Endometrium (tissue), 2 donors: ENCODE results near the gene POTEG.
"Not testable (repeated sequence)": the region's sequence is repeated elsewhere in the genome, so short reads cannot be mapped to it uniquely, and the experiment has no call there.

Experiments
- FAIRE-seq: peaks from 2 replicates; lab custom pipeline; 2012; peaks lifted over from hg19 to GRCh38; lab: Jason Lieb, UNC
- donor health status: control.
- donor health status: control.

Gene POTEG

GRCh38 chr14:19434241-19434640 lies at the start of gene POTEG:
POTEG (minus strand) TSS chr14:19434341; CDS start chr14:19434289, 52 bp downstream.
- FAIRE-seq: not testable (repeated sequence)

- FAIRE-seq: not testable (repeated sequence)
Observed at GRCh38 chr14:19482093-19482492, 48.0 kb upstream of the POTEG start.

GRCh38 chr14:19481421-19481820 lies 47.3 kb upstream of the POTEG start:
- FAIRE-seq: not testable (repeated sequence)

GRCh38 chr14:19480491-19480890 lies 46.4 kb upstream of the POTEG start:
- not testable (repeated sequence) for FAIRE-seq

GRCh38 chr14:19445761-19446160 lies 11.6 kb upstream of the POTEG start:
- FAIRE-seq: not testable (repeated sequence)

GRCh38 chr14:19439826-19440225 lies 5.7 kb upstream of the POTEG start:
- FAIRE-seq: not testable (repeated sequence)

GRCh38 chr14:19439219-19439618 lies 5.1 kb upstream of the POTEG start:
- not testable (repeated sequence) for FAIRE-seq

GRCh38 chr14:19437126-19437443 lies 2.9 kb upstream of the POTEG start:
- not testable (repeated sequence) for FAIRE-seq

- not testable (repeated sequence) for FAIRE-seq
Observed at GRCh38 chr14:19436311-19437125, 2.4 kb upstream of the POTEG start.

GRCh38 chr14:19435852-19436251 lies 1.7 kb upstream of the POTEG start:
- FAIRE-seq: not testable (repeated sequence)

- not testable (repeated sequence) for FAIRE-seq
Observed at GRCh38 chr14:19434891-19435290, 750 bp upstream of the POTEG start.

GRCh38 chr14:19433765-19434164 lies 376 bp downstream of the POTEG start:
- not testable (repeated sequence) for FAIRE-seq

- not testable (repeated sequence) for FAIRE-seq
Observed at GRCh38 chr14:19408519-19408918, 25.6 kb downstream of the POTEG start.

- not testable (repeated sequence) for FAIRE-seq
Observed at GRCh38 chr14:19402097-19402496, 32.0 kb downstream of the POTEG start.

- FAIRE-seq: not testable (repeated sequence)
Observed at GRCh38 chr14:19394727-19395126, 39.4 kb downstream of the POTEG start.

- FAIRE-seq: not testable (repeated sequence)
Observed at GRCh38 chr14:19390230-19390629, 43.9 kb downstream of the POTEG start.

GRCh38 chr14:19388741-19389140 lies 45.4 kb downstream of the POTEG start:
- FAIRE-seq: not testable (repeated sequence)

- not testable (repeated sequence) for FAIRE-seq
Observed at GRCh38 chr14:19386996-19387395, 47.1 kb downstream of the POTEG start.

- not testable (repeated sequence) for FAIRE-seq
Observed at GRCh38 chr14:19386309-19386708, 47.8 kb downstream of the POTEG start.

GRCh38 chr14:19384088-19384781 lies 49.9 kb downstream of the POTEG start:
- FAIRE-seq: not testable (repeated sequence)

GRCh38 chr14:19383008-19383584 lies 51.0 kb downstream of the POTEG start:
- FAIRE-seq: not testable (repeated sequence)

GRCh38 chr14:19380137-19380536 lies 54.0 kb downstream of the POTEG start:
- FAIRE-seq: not testable (repeated sequence)

GRCh38 chr14:19374451-19374903 lies 59.7 kb downstream of the POTEG start:
- FAIRE-seq: not testable (repeated sequence)
